ENCODE measurements around the gene LIMS2. TPM values are rescaled to one million over a fixed set of nuclear protein-coding genes. Genes with fewer than 3 reads are reported as not detected.

LIMS2 gene
- total and polyA plus RNA-seq, 2 donors (not counting 3 experiments of a cell fraction or from before 2014, with no cell fraction given): 48.3 to 55.6 TPM

- no peak overlapping the region for H3K27ac ChIP-seq (ENCODE audit: insufficient read depth, low read depth, low read length)
- CTCF ChIA-PET: interaction anchor here (1.0 to 12.1 kb wide), 15 partner anchors 10 to 140 kb away, joined by 3 to 424 read pairs (median 6); partner anchors contain the start of gene LIMS2
These were observed 26.2 kb downstream of the LIMS2 start for GRCh38 chr2:127649100-127649611.

More at GRCh38 chr2:127649100-127649611, 26.2 kb downstream of the LIMS2 start:
- no peaks in the 10 kb centered on the region for H4K20me1 ChIP-seq (replicated peaks; ENCODE audit: control insufficient read depth, extremely low read depth, insufficient read depth, low read length)
- DNase-seq (ENCODE audit: low read depth, low spot score): no peak
- intact Hi-C loops (cut with micrococcal nuclease) (loop anchor here (1.0 to 2.0 kb wide), 3 partner anchors 10 to 58 kb away; partner anchors contain the start of gene LIMS2), dilution Hi-C loops (cut with MboI; ENCODE audit: extremely low pct_ligation_motif_present, low sequenced_read_pairs) (no loop called here)
- no peak for FAIRE-seq
- H3K9me3 ChIP-seq (replicated peaks; ENCODE audit: control insufficient read depth, insufficient read depth, low read length): no peaks in the 10 kb centered on the region
- peaks cover 0 to 4% of the 10 kb centered on the region in 2 experiments for H3K36me3 ChIP-seq (ENCODE audit: control insufficient read depth in 2 of 2, extremely low read depth in 1 of 2, insufficient read depth in 2 of 2, low read length in 2 of 2)
- no peak overlapping the region for H3K4me3 ChIP-seq (replicated peaks in 1 of 3; ENCODE audit: insufficient read depth in 1 of 3, low read depth in 1 of 3, low read length in 3 of 3)
- H3K4me2 ChIP-seq (ENCODE audit: insufficient read depth, low read length): no peak overlapping the region
- POLR2A ChIA-PET: interaction anchor here (1.5 kb wide), 1 partner anchor 58 kb away, joined by 3 read pairs; no protein-coding TSS in a partner anchor
- H3K9ac ChIP-seq (replicated peaks; ENCODE audit: extremely low read depth, insufficient read depth, low read length): no peak overlapping the region
- BruUV-seq (replicated peaks): no TSS peak
- no peaks in the 10 kb centered on the region for H3K27me3 ChIP-seq (ENCODE audit: control insufficient read depth in 2 of 2, insufficient read depth in 2 of 2, low read length in 2 of 2)
- H3K4me1 ChIP-seq (ENCODE audit: control insufficient read depth, extremely low read depth, insufficient read depth, low read length): peaks cover 28% of the 10 kb centered on the region
- no peaks in the 10 kb centered on the region for H3K79me2 ChIP-seq (ENCODE audit: control insufficient read depth, insufficient read depth, low read length)
- no peak overlapping the region for H2AFZ ChIP-seq (ENCODE audit: low read depth, low read length)
- no peaks in the 10 kb centered on the region for H3K9me1 ChIP-seq (replicated peaks; ENCODE audit: control insufficient read depth, extremely low read depth, insufficient read depth, low read length)
- TF ChIP-seq EZH2 (IDR thresholded peaks at IDR 0.05; ENCODE audit: borderline replicate concordance, low read depth, low read length, severe bottlenecking): no peak
- no peak for TF ChIP-seq FOS (IDR thresholded peaks at IDR 0.05; ENCODE audit: borderline replicate concordance, insufficient read depth, low read length)
- TF ChIP-seq POLR2AphosphoS5 (IDR thresholded peaks at IDR 0.05; ENCODE audit: insufficient read depth, low read depth, low read length): no peak
- no peak for TF ChIP-seq MAX (IDR thresholded peaks at IDR 0.05; ENCODE audit: insufficient read depth, insufficient read length)
- no peak for TF ChIP-seq MYC (IDR thresholded peaks at IDR 0.05; ENCODE audit: low read depth, low read length)
- no peak for TF ChIP-seq JUN (IDR thresholded peaks at IDR 0.05; ENCODE audit: borderline replicate concordance, insufficient read depth, insufficient read length, low read depth)
- no peak for TF ChIP-seq POLR2A (IDR thresholded peaks at IDR 0.05; ENCODE audit: low read depth, low read length)
- TF ChIP-seq GATA2 (IDR thresholded peaks at IDR 0.05; ENCODE audit: insufficient read depth, insufficient read length, low read depth, low read length): no peak
- TF ChIP-seq CTCF (IDR thresholded peaks at IDR 0.05; ENCODE audit: extremely low read depth in 1 of 2, insufficient read depth in 1 of 2, low read depth in 1 of 2, low read length in 2 of 2): no peak
